Activated naive CD4-positive, alpha-beta T cell treated with anti-CD3 and anti-CD28 coated beads, Interleukin-2, amount 10 ng/mL, durations not matched to agents 7 days and 5 days (primary cell): Measurements from ENCODE around the gene IFIT2.
"Not testable (repeated sequence)": the region's sequence is repeated elsewhere in the genome, so short reads cannot be mapped to it uniquely, and the experiment has no call there.

Source experiments
- CTCF ChIA-PET: fragments of 350-600 bp; sonication (Branson Sonifier 250); formaldehyde crosslinking; loops from one replicate; lab custom pipeline; 2021; ENCODE audit warnings: antibody characterized with exemption; lab: Charles Lee
- DNase-seq: peaks from one replicate; pipeline ENCODE4 v3.0.0-alpha.2; 2020
- H3K27ac Mint-ChIP-seq: one replicate; pipeline ENCODE4 v1.8.0; 2021; ENCODE audit warnings: mild to moderate bottlenecking, moderate library complexity, mixed read lengths
- H3K27me3 Mint-ChIP-seq: one replicate; pipeline ENCODE4 v1.8.0; 2021; ENCODE audit warnings: mild to moderate bottlenecking, mixed read lengths
- H3K36me3 Mint-ChIP-seq: one replicate; pipeline ENCODE4 v1.8.0; 2021; ENCODE audit warnings: mixed read lengths
- H3K4me1 Mint-ChIP-seq: one replicate; pipeline ENCODE4 v1.8.0; 2021; ENCODE audit warnings: mixed read lengths
- H3K4me3 Mint-ChIP-seq: one replicate; pipeline ENCODE4 v1.8.0; 2021; ENCODE audit warnings: mild to moderate bottlenecking, moderate library complexity, mixed read lengths
- H3K9me3 Mint-ChIP-seq: one replicate; pipeline ENCODE4 v1.8.0; 2021; ENCODE audit warnings: mixed read lengths

IFIT2 gene

GRCh38 chr10:89284711-89285110, 17.1 kb upstream of the IFIT2 start:
- H3K4me3 Mint-ChIP-seq, H3K36me3 Mint-ChIP-seq, H3K27ac Mint-ChIP-seq, DNase-seq, H3K9me3 Mint-ChIP-seq, H3K4me1 Mint-ChIP-seq, CTCF ChIA-PET: not testable (repeated sequence)
- peaks cover 24% of the 10 kb centered on the region for H3K27me3 Mint-ChIP-seq

- H3K4me3 Mint-ChIP-seq, H3K27ac Mint-ChIP-seq, H3K4me1 Mint-ChIP-seq, DNase-seq, H3K36me3 Mint-ChIP-seq, CTCF ChIA-PET, H3K9me3 Mint-ChIP-seq: not testable (repeated sequence)
- peaks cover 24% of the 10 kb centered on the region for H3K27me3 Mint-ChIP-seq
Measured at GRCh38 chr10:89285303-89285702, 16.5 kb upstream of the IFIT2 start.

DNA sequence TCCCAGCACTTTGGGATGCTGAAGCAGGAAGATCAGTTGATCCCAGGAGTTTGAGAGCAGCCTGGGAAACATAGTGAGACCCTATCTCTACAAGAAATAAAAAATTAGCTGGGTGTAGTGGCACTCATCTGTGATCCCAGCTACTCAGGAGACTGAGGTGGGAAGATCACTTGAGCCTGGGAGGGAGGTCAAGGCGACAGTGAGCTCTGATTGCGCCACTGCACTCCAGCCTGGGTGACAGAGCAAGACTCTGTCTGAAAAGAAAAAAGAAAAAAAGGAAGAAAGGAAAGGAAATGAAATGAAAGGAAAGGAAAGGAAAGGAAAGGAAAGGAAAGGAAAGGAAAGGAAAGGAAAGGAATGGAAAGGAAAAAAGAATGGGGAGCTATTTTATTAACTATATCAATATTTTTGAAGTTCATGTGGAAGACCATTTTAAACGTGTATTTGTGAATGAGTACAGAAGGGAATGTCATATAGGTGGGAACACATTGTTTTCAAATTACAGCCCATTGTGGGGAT, 7.1 kb upstream of the IFIT2 start:
- Mint-ChIP-seq H3K27me3 (peaks cover 25% of the 10 kb centered on the region), H3K27ac (peak overlapping the region; percentile 33), H3K4me3 (no peak overlapping the region), H3K9me3 (peaks cover 12% of the 10 kb centered on the region), H3K4me1 (peaks cover 37% of the 10 kb centered on the region), H3K36me3 (peaks cover 8% of the 10 kb centered on the region)
- DNase-seq = no peak
- CTCF ChIA-PET = interaction anchor here (1.1 to 4.7 kb wide), 2 partner anchors 69 to 74 kb away, joined by 3 to 30 read pairs; no protein-coding TSS in a partner anchor

- Mint-ChIP-seq H3K4me3 (no peak overlapping the region), H3K4me1 (peaks cover 40% of the 10 kb centered on the region), H3K36me3 (peaks cover 9% of the 10 kb centered on the region), H3K27me3 (peaks cover 25% of the 10 kb centered on the region), H3K9me3 (peaks cover 13% of the 10 kb centered on the region), H3K27ac (peak overlapping the region; percentile 58)
- CTCF ChIA-PET = interaction anchor here (0.6 to 4.7 kb wide), 4 partner anchors 68 to 381 kb away, joined by 3 to 30 read pairs (median 3); no protein-coding TSS in a partner anchor
- no peak for DNase-seq
Measured at GRCh38 chr10:89295597-89295996, 6.2 kb upstream of the IFIT2 start.

DNA sequence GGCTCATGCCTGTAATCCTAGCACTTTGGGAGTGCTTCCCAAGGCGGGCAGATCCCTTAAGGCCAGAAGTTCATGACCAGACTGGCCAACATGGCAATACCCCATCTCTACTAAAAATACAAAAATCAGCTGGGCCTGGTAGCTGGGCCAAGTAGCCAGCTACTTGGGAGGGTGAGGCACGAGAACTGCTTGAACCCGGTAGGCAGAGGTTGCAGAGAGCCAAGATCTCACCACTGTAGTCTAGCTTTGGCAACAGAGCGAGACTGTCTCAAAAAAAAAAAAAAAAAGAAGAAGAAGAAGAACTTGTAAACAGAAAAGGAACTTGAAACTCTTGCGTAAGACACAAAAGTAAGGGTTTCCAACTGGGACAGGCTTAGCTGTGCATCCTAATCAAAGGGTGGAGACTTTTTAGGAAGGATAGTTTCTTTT, 5.6 kb upstream of the IFIT2 start:
- Mint-ChIP-seq H3K36me3 (peaks cover 9% of the 10 kb centered on the region), H3K4me1 (peaks cover 44% of the 10 kb centered on the region), H3K27ac (peak overlapping the region; percentile 58), H3K9me3 (peaks cover 13% of the 10 kb centered on the region), H3K27me3 (peaks cover 25% of the 10 kb centered on the region), H3K4me3 (no peak overlapping the region)
- CTCF ChIA-PET = interaction anchor here (0.6 to 4.7 kb wide), 4 partner anchors 72 to 380 kb away, joined by 3 to 30 read pairs (median 3); no protein-coding TSS in a partner anchor
- no peak for DNase-seq

GRCh38 chr10:89297356-89297755, 4.5 kb upstream of the IFIT2 start:
- H3K27me3 Mint-ChIP-seq = peaks cover 25% of the 10 kb centered on the region
- DNase-seq = no peak
- CTCF ChIA-PET = no interaction called here
- no peak overlapping the region for H3K4me3 Mint-ChIP-seq
- peaks cover 9% of the 10 kb centered on the region for H3K36me3 Mint-ChIP-seq
- H3K27ac Mint-ChIP-seq = no peak overlapping the region
- H3K4me1 Mint-ChIP-seq = peaks cover 55% of the 10 kb centered on the region
- H3K9me3 Mint-ChIP-seq = peaks cover 13% of the 10 kb centered on the region

GRCh38 chr10:89297791-89298190, 4.1 kb upstream of the IFIT2 start:
- no peak for DNase-seq
- peaks cover 22% of the 10 kb centered on the region for H3K27me3 Mint-ChIP-seq
- H3K9me3 Mint-ChIP-seq = peaks cover 13% of the 10 kb centered on the region
- peaks cover 9% of the 10 kb centered on the region for H3K36me3 Mint-ChIP-seq
- peaks cover 59% of the 10 kb centered on the region for H3K4me1 Mint-ChIP-seq
- no peak overlapping the region for H3K4me3 Mint-ChIP-seq
- no peak overlapping the region for H3K27ac Mint-ChIP-seq
- CTCF ChIA-PET = no interaction called here

DNA sequence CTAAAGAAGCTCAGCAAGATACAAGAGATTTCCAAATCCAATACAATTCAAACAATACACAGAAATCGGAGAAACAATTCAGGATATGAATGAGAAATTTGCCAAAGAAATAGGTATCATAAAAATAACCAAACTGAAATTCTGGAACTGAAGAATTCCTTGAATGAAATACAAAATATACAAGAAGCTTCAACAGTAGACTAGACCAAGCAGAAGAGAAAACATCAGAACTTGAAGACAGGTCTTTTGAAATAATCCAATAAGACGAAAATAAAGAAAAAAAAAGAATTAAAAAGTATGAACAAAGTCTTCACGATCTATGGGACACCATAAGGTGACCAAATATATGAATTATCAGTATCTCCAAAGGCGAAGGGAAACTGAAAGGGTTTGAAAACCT, 2.8 kb upstream of the IFIT2 start:
- no peak overlapping the region for H3K4me3 Mint-ChIP-seq
- peaks cover 12% of the 10 kb centered on the region for H3K36me3 Mint-ChIP-seq
- CTCF ChIA-PET = no interaction called here

GRCh38 chr10:89301232-89301631, 614 bp upstream of the IFIT2 start:
- Mint-ChIP-seq H3K36me3 (peaks cover 23% of the 10 kb centered on the region), H3K9me3 (peaks cover 13% of the 10 kb centered on the region), H3K4me1 (peaks cover 49% of the 10 kb centered on the region), H3K4me3 (peak overlapping the region; percentile 80), H3K27ac (peak overlapping the region; percentile 97), H3K27me3 (peaks cover 20% of the 10 kb centered on the region)
- CTCF ChIA-PET = interaction anchor here (0.6 to 1.9 kb wide), 2 partner anchors 59 to 68 kb away, joined by 3 to 12 read pairs; no protein-coding TSS in a partner anchor
- DNase-seq = no peak

More for the DNA sequence above, 2.8 kb upstream of the IFIT2 start:
- H3K4me1 Mint-ChIP-seq = peaks cover 65% of the 10 kb centered on the region
- DNase-seq = no peak
- no peak overlapping the region for H3K27ac Mint-ChIP-seq
- peaks cover 13% of the 10 kb centered on the region for H3K9me3 Mint-ChIP-seq
- peaks cover 19% of the 10 kb centered on the region for H3K27me3 Mint-ChIP-seq

GRCh38 chr10:89302625-89303024, 779 bp downstream of the IFIT2 start:
- Mint-ChIP-seq H3K27me3 (peaks cover 16% of the 10 kb centered on the region), H3K9me3 (peaks cover 13% of the 10 kb centered on the region), H3K4me3 (peak overlapping the region; percentile 80), H3K27ac (peak overlapping the region; percentile 97), H3K4me1 (peaks cover 43% of the 10 kb centered on the region), H3K36me3 (peaks cover 35% of the 10 kb centered on the region)
- CTCF ChIA-PET = interaction anchor here (1.0 to 1.9 kb wide), 3 partner anchors 30 to 87 kb away, joined by 3 to 12 read pairs (median 4); no protein-coding TSS in a partner anchor
- DNase-seq = no peak

GRCh38 chr10:89303161-89303560, 1.3 kb downstream of the IFIT2 start:
- H3K4me1 Mint-ChIP-seq = peaks cover 43% of the 10 kb centered on the region
- H3K4me3 Mint-ChIP-seq = peak overlapping the region; percentile 80
- peaks cover 16% of the 10 kb centered on the region for H3K9me3 Mint-ChIP-seq
- peaks cover 13% of the 10 kb centered on the region for H3K27me3 Mint-ChIP-seq
- CTCF ChIA-PET = interaction anchor here (0.5 to 1.1 kb wide), 2 partner anchors 86 to 219 kb away, joined by 3 to 4 read pairs; no protein-coding TSS in a partner anchor
- DNase-seq = no peak
- H3K36me3 Mint-ChIP-seq = peaks cover 40% of the 10 kb centered on the region
- H3K27ac Mint-ChIP-seq = no peak overlapping the region

DNA sequence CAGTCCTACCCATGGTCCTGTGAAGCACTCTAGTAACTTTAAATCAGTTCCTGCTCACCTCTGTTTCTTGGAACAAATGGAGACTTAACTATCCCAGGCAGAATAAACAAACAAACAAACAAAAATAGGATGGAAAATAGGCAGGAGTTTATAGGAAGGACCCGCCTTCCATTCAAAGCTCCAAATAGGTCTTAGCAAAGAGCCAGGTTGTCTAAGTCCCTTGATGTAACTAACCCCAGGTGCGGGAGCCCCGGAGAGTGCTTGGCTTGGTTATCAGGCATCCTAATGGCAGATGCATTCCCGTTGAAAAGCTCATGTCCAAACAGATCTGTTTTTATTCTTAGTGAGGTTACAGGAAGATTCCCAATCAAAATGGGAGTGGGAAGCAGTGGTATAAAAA, 2.2 kb downstream of the IFIT2 start:
- Mint-ChIP-seq H3K9me3 (peaks cover 9% of the 10 kb centered on the region), H3K4me1 (peaks cover 40% of the 10 kb centered on the region), H3K27me3 (peaks cover 13% of the 10 kb centered on the region), H3K4me3 (no peak overlapping the region), H3K27ac (no peak overlapping the region), H3K36me3 (peaks cover 41% of the 10 kb centered on the region)
- CTCF ChIA-PET = interaction anchor here (0.5 kb wide), 1 partner anchor 220 kb away, joined by 3 read pairs; no protein-coding TSS in a partner anchor
- no peak for DNase-seq

DNA sequence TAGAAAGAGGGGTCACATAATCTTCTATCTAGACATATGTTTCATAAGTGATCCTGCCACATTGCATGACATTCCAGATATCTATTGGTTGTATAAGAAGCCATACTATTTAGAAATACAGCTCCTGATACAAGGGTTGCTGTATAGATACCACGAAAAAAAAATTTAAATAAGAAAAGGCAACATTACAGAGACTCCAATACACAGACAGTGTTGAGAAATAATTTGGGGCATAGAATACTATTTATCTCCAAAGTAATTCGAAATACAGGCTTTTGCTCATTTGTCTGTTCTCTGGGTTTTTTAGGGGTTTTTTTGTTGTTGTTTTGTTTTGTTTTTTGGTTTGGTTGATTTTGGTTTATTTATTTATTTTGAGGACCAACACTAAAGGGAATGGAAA, 2.6 kb downstream of the IFIT2 start:
- Mint-ChIP-seq H3K27ac (no peak overlapping the region), H3K4me1 (peaks cover 40% of the 10 kb centered on the region), H3K4me3 (no peak overlapping the region), H3K27me3 (peaks cover 13% of the 10 kb centered on the region), H3K36me3 (peaks cover 41% of the 10 kb centered on the region), H3K9me3 (peaks cover 7% of the 10 kb centered on the region)
- CTCF ChIA-PET = no interaction called here
- no peak for DNase-seq

- no peak for DNase-seq
- peaks cover 38% of the 10 kb centered on the region for H3K36me3 Mint-ChIP-seq
- H3K27ac Mint-ChIP-seq = no peak overlapping the region
- no peak overlapping the region for H3K4me3 Mint-ChIP-seq
- CTCF ChIA-PET = no interaction called here
- peaks cover 6% of the 10 kb centered on the region for H3K9me3 Mint-ChIP-seq
- H3K4me1 Mint-ChIP-seq = peaks cover 40% of the 10 kb centered on the region
- H3K27me3 Mint-ChIP-seq = peaks cover 13% of the 10 kb centered on the region
Measured at GRCh38 chr10:89304925-89305324, 3.1 kb downstream of the IFIT2 start.
